Uterus (tissue), 2 donors: ENCODE data around the gene MARCKSL1.

Source experiments
- CTCF ChIP-seq, 4 experiments: fragments of 200-600 bp in 2 of 4; fragments of 450-650 bp in 2 of 4; sonication (generic) in 2 of 4; IDR thresholded peaks; one replicate each; pipeline ENCODE4 v1.5.1; 2016 to 2019; ENCODE audit warnings: antibody characterized with exemption in 4 of 4, mild to moderate bottlenecking in 2 of 4, moderate library complexity in 1 of 4
- POLR2A ChIP-seq, 2 donors: fragments of 450-650 bp; IDR thresholded peaks; one replicate each; pipeline ENCODE4 v1.6.1; 2016; ENCODE audit warnings: antibody characterized with exemption in 2 of 2, mild to moderate bottlenecking in 1 of 2, moderate library complexity in 1 of 2

DNA sequence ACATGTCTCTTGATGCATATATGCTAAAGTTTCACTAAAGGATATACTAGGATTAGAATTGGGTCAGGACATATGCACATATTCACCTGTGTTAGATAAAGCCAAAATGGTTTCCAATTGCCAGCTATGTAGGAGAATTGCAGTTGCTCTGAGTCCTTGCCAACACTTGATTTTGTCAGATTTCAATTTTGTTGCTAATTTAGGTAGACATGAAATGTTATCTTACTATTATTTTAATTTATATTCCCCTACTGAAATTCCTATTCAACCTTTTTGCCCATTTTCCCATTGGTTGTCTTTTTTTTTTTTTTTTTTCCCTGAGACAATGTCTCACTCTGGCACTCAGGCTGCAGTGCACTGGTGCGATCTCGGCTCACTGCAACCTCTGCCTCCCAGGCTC, 30.7 kb downstream of the MARCKSL1 start:
- no peak for TF ChIP-seq CTCF (IDR thresholded peaks at IDR 0.05)
- no peak for TF ChIP-seq POLR2A (IDR thresholded peaks at IDR 0.05)
